Endothelial cell (in vitro differentiated cells): ENCODE results near the gene PARP2. TPM values are rescaled to one million over a fixed set of nuclear protein-coding genes. Genes with fewer than 3 reads are reported as not detected.
A peak's percentile ranks its signal among the peaks of the same experiment; 100 is the strongest.

Experiments
- DNase-seq: peaks from one replicate; pipeline ENCODE4 v3.0.0; 2021; ENCODE audit warnings: low spot score
- H3K27ac Mint-ChIP-seq: one replicate; pipeline ENCODE4 v1.8.0; 2021; ENCODE audit warnings: mixed read lengths, inconsistent platforms; ENCODE audit not compliant: unreplicated experiment
- H3K27me3 Mint-ChIP-seq: one replicate; pipeline ENCODE4 v1.8.0; 2021; ENCODE audit warnings: mild to moderate bottlenecking, moderate library complexity, mixed read lengths, inconsistent platforms; ENCODE audit not compliant: unreplicated experiment
- H3K36me3 Mint-ChIP-seq: one replicate; pipeline ENCODE4 v1.8.0; 2021; ENCODE audit warnings: mild to moderate bottlenecking, low read depth, mixed read lengths, inconsistent platforms; ENCODE audit not compliant: unreplicated experiment
- H3K4me1 Mint-ChIP-seq: one replicate; pipeline ENCODE4 v1.8.0; 2021; ENCODE audit warnings: mild to moderate bottlenecking, mixed read lengths, inconsistent platforms; ENCODE audit not compliant: unreplicated experiment
- H3K4me3 Mint-ChIP-seq: one replicate; pipeline ENCODE4 v1.8.0; 2021; ENCODE audit warnings: mild to moderate bottlenecking, mixed read lengths, inconsistent platforms; ENCODE audit not compliant: unreplicated experiment
- H3K9me3 Mint-ChIP-seq: one replicate; pipeline ENCODE4 v1.8.0; 2021; ENCODE audit warnings: mixed read lengths, inconsistent platforms; ENCODE audit not compliant: unreplicated experiment
- total RNA-seq: library from RNA; stranded (reverse); fragmentation: NEBNext Ultra II Directional; extraction: Animal tissue kit (Norgen Biotek cat#: 25700); gene quantifications from one replicate; pipeline ENCODE4 v1.2.1, GENCODE V29; 2021; ENCODE audit not compliant: unreplicated experiment
- TF ChIP-seq, protein P1 (sequence below): fragments of 200-600 bp; sonication (generic); IDR thresholded peaks from one replicate; pipeline ENCODE4 v1.5.0; 2021; ENCODE audit warnings: antibody characterized with exemption; ENCODE audit not compliant: unreplicated experiment

PARP2 gene
- total RNA-seq, 1 donor from 2014 or later: 24.4 TPM

DNA sequence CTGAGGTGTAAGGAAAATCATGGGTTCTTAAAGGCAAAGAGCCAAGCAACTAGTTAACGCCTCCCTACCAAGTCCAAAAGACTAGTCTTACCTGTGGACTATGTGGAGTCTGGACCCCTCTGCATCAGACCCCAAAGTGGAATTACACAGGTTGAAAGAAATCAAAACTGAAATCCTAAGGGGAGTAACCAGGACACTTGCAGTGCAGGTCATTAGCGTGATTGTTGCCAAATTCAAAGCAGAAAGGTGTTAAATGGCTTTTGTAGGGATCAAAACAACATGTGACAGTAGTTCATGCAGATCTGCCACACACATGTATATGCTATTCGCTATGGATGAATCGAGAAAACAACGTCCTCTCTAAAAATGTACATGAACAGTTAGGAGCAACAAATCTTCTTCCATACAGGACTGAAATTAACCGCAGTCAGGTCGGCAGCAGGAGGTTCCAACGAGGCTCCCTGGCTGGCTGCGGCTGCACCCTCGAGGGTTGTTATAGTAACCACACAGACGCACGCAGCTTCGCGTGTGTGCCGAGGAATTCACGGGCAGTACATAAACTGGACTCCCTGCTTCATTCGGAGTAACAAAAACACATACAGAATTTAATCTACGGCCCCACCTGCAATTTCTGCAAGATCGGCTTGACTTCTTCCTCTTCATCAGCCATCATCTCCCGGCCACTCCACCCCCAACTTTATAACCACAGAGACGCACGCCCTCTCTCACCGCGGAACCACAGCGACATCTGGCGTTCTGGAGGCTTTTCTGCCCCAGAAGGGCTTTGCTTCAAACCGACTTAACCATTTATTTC lies 38.0 kb upstream of the PARP2 start, which contains the start of gene TTC5:
Gene TTC5 (minus strand): TSS at position 687 of the 814 bp plus-strand sequence. CDS start 14 bp downstream, at position 673.
- Mint-ChIP-seq H3K27me3 (no peaks in the 10 kb centered on the region), H3K4me3 (peak within 1 kb of the TSS; percentile 98), H3K9me3 (no peaks in the 10 kb centered on the region), H3K27ac (peak within 1 kb of the TSS; percentile 96), H3K4me1 (peaks cover 6% of the 10 kb centered on the region), H3K36me3 (peaks cover 12% of the 10 kb centered on the region)
- TF ChIP-seq, protein P1, sequence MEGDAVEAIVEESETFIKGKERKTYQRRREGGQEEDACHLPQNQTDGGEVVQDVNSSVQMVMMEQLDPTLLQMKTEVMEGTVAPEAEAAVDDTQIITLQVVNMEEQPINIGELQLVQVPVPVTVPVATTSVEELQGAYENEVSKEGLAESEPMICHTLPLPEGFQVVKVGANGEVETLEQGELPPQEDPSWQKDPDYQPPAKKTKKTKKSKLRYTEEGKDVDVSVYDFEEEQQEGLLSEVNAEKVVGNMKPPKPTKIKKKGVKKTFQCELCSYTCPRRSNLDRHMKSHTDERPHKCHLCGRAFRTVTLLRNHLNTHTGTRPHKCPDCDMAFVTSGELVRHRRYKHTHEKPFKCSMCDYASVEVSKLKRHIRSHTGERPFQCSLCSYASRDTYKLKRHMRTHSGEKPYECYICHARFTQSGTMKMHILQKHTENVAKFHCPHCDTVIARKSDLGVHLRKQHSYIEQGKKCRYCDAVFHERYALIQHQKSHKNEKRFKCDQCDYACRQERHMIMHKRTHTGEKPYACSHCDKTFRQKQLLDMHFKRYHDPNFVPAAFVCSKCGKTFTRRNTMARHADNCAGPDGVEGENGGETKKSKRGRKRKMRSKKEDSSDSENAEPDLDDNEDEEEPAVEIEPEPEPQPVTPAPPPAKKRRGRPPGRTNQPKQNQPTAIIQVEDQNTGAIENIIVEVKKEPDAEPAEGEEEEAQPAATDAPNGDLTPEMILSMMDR: peak; percentile 65
- DNase-seq: peak; percentile 90

DNA sequence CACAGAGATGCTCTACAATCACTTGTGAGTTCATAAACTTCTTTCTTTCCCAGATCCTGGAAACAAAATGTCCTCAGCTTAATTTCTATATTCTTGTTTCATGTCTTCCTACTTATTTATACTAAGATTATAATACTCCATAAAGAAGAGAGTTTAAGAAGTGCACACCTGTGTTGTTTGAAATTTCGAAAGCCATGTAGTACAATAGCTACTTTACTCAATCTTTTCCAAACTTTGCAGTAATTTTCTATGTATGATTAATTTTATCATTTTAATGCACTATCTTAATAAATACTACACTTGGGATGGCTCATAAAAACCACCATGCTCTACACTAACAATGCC lies 37.4 kb upstream of the PARP2 start:
- H3K27ac Mint-ChIP-seq: peak overlapping the region; percentile 96
- TF ChIP-seq, protein P1: peak; percentile 10
- peaks cover 8% of the 10 kb centered on the region for H3K36me3 Mint-ChIP-seq

DNA sequence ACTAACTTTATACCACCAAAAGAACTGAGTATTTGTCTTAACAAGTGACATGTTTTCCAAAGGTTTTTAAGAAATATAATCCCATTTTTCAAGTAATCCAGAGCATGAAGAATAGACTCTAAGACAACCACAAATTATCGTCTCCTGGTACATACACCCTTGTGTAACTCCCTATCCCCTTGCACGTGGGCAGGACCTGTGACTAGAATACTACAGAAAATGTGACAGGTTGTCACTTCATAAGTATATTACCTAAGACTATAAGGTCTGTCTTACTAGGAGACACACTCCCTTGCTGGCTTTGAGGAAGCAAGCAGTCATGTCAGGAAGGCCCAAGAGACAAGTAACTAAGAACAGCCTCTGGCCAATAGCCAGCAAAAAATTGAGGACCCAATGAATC lies 29.4 kb upstream of the PARP2 start:
- H3K27ac Mint-ChIP-seq: no peak overlapping the region
- H3K27me3 Mint-ChIP-seq: peaks cover 4% of the 10 kb centered on the region
- H3K9me3 Mint-ChIP-seq: no peaks in the 10 kb centered on the region
- H3K4me1 Mint-ChIP-seq: no peaks in the 10 kb centered on the region
- no peak for DNase-seq
- H3K36me3 Mint-ChIP-seq: peaks cover 49% of the 10 kb centered on the region
- TF ChIP-seq, protein P1: no peak
- H3K4me3 Mint-ChIP-seq: no peak overlapping the region

More for the DNA sequence above, 37.4 kb upstream of the PARP2 start:
- DNase-seq: no peak
- Mint-ChIP-seq H3K27me3 (no peaks in the 10 kb centered on the region), H3K4me3 (peak overlapping the region; percentile 98), H3K4me1 (peaks cover 6% of the 10 kb centered on the region), H3K9me3 (no peaks in the 10 kb centered on the region)

DNA sequence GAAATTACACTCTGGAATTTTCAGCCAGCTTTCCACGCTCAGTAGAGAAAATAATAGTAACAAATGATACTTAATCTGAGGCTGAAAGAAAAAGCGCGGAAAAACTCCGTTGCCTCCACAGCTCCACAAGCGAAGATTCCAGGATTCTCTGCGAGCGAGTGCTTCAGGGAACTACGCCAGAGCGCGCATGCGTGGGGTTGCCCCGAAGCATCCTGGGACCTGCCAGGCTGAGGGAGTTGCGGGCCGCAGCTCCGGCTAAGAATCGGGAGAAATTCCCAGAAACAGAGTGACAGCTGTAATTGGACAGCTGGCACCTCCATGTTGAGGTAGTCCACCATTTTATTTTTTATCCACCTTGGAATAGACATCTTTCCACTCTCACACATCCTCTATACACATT lies 25.7 kb upstream of the PARP2 start:
- Mint-ChIP-seq H3K36me3 (peaks cover 37% of the 10 kb centered on the region), H3K27me3 (peaks cover 4% of the 10 kb centered on the region), H3K9me3 (no peaks in the 10 kb centered on the region), H3K4me1 (no peaks in the 10 kb centered on the region), H3K4me3 (no peak overlapping the region), H3K27ac (no peak overlapping the region)
- TF ChIP-seq, protein P1: no peak
- no peak for DNase-seq
